ENCODE results near the gene CCDC142. TPM values are rescaled to one million over a fixed set of nuclear protein-coding genes. Genes with fewer than 3 reads are reported as not detected.

Gene CCDC142
- total and polyA plus RNA-seq, 2 donors (not counting 1 experiment from before 2014, with no cell fraction given): 13.0 to 61.6 TPM

GRCh38 chr2:74454654-74455511, 27.9 kb downstream of the CCDC142 start, which contains the start of gene INO80B:
TSS of gene INO80B (plus strand) at chr2:74455087. CDS start at chr2:74455117, 30 bp downstream.
- peak within 1 kb of the TSS; percentile 94 for H3K4me3 Mint-ChIP-seq
- no peaks in the 10 kb centered on the region for H3K9me3 ChIP-seq (ENCODE audit: control extremely low read depth in 1 of 3, control insufficient read depth in 2 of 3, insufficient read depth in 1 of 3, low read length in 2 of 3)
- WGBS (ENCODE audit: insufficient coverage): under 1% methylated on average over 36 of the region's 40 CpGs
- H3K4me1 Mint-ChIP-seq: peaks cover 57% of the 10 kb centered on the region
- H3K9me3 Mint-ChIP-seq (ENCODE audit: insufficient read depth): no peaks in the 10 kb centered on the region
- H2AFZ ChIP-seq (ENCODE audit: insufficient read depth, low read depth, low read length, poor library complexity, severe bottlenecking): peak within 1 kb of the TSS; percentile 67
- H4K20me1 ChIP-seq (ENCODE audit: control insufficient read depth, insufficient read depth, low read length, poor library complexity, severe bottlenecking): peaks cover 5% of the 10 kb centered on the region
- peak within 1 kb of the TSS; percentile 96 for H3K4me2 ChIP-seq (replicated peaks; ENCODE audit: low read depth, low read length, poor library complexity, severe bottlenecking)
- peak within 1 kb of the TSS; percentile 17 to 97 for H3K27ac ChIP-seq (ENCODE audit: low read length in 2 of 2)
- no peaks in the 10 kb centered on the region for H3K27me3 Mint-ChIP-seq
- CTCF ChIA-PET: interaction anchor here (0.5 to 5.7 kb wide), 14 partner anchors 10 to 631 kb away, joined by 3 to 54 read pairs (median 4); partner anchors contain the start of genes C2orf81, CCDC142, MOGS and MRPL53
- ATAC-seq (ENCODE audit: low read depth) (peak; percentile 47), DNase-seq (peak; percentile 99)
- intact Hi-C loops (cut with micrococcal nuclease): loop anchor here (1.0 to 5.0 kb wide), 8 partner anchors 15 to 278 kb away; partner anchors contain the start of genes AUP1, C2orf81, HTRA2 and MOB1A
- H3K9ac ChIP-seq (ENCODE audit: low read length): peak within 1 kb of the TSS; percentile 70
- POLR2A ChIA-PET: interaction anchor here (0.5 to 6.0 kb wide), 11 partner anchors 11 to 1221 kb away, joined by 3 to 56 read pairs (median 3); partner anchors contain the start of genes AUP1, CCDC142, CCT7 and HTRA2
- peaks cover 22% of the 10 kb centered on the region for H3K79me2 ChIP-seq (ENCODE audit: control insufficient read depth, insufficient read depth, low read length)
- peaks cover 33 to 48% of the 10 kb centered on the region in 2 donors for H3K4me1 ChIP-seq (ENCODE audit: control insufficient read depth in 2 of 2, insufficient read depth in 2 of 2, low read length in 2 of 2)
- TF ChIP-seq CTCF (IDR thresholded peaks at IDR 0.05) (no peak), EZH2 (IDR thresholded peaks at IDR 0.05; ENCODE audit: borderline replicate concordance, insufficient read depth, low read depth, low read length, poor library complexity, severe bottlenecking) (no peak)
- peak within 1 kb of the TSS; percentile 93 for H3K27ac Mint-ChIP-seq
- peaks cover 0 to 4% of the 10 kb centered on the region in 2 experiments for H3K36me3 ChIP-seq (replicated peaks in 1 of 2; ENCODE audit: control extremely low read depth in 1 of 2, control insufficient read depth in 1 of 2, extremely low read depth in 1 of 2, insufficient read depth in 2 of 2, low read length in 1 of 2)
- H3K27me3 ChIP-seq (replicated peaks in 1 of 4; ENCODE audit: control extremely low read depth in 1 of 4, control insufficient read depth in 3 of 4, insufficient read depth in 4 of 4, low read length in 3 of 4): no peaks in the 10 kb centered on the region
- peak within 1 kb of the TSS; percentile 63 to 88 (median 77) for H3K4me3 ChIP-seq (ENCODE audit: control extremely low read depth in 1 of 5, extremely low read depth in 1 of 5, insufficient read depth in 1 of 5, low read depth in 2 of 5, low read length in 4 of 5)
